ENCODE results near the gene SLC9A9.

The SLC9A9 gene

DNA sequence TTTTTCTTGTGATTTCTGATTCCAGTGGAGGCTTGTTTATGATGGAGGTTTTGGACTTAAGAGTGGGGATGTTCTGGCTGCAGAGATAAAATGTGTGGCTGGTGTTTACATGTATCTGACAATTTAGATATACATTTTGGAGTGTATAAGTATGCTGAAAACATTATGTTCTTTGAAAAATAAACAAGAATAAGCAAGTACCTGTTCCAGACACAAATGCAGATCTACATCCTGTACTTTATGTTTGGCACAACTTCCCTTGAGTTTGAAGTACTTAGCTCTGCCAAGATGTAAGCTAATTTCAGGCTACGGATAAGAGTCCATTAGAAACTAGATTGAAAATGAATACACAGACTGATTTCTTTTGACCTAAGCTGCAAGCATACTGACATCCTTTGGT, 451.5 kb downstream of the SLC9A9 start:
- TF ChIP-seq, protein P1, sequence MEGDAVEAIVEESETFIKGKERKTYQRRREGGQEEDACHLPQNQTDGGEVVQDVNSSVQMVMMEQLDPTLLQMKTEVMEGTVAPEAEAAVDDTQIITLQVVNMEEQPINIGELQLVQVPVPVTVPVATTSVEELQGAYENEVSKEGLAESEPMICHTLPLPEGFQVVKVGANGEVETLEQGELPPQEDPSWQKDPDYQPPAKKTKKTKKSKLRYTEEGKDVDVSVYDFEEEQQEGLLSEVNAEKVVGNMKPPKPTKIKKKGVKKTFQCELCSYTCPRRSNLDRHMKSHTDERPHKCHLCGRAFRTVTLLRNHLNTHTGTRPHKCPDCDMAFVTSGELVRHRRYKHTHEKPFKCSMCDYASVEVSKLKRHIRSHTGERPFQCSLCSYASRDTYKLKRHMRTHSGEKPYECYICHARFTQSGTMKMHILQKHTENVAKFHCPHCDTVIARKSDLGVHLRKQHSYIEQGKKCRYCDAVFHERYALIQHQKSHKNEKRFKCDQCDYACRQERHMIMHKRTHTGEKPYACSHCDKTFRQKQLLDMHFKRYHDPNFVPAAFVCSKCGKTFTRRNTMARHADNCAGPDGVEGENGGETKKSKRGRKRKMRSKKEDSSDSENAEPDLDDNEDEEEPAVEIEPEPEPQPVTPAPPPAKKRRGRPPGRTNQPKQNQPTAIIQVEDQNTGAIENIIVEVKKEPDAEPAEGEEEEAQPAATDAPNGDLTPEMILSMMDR (IDR thresholded peaks at IDR 0.05; ENCODE audit: insufficient read depth, low read length), result no peak
- TF ChIP-seq, protein P2, sequence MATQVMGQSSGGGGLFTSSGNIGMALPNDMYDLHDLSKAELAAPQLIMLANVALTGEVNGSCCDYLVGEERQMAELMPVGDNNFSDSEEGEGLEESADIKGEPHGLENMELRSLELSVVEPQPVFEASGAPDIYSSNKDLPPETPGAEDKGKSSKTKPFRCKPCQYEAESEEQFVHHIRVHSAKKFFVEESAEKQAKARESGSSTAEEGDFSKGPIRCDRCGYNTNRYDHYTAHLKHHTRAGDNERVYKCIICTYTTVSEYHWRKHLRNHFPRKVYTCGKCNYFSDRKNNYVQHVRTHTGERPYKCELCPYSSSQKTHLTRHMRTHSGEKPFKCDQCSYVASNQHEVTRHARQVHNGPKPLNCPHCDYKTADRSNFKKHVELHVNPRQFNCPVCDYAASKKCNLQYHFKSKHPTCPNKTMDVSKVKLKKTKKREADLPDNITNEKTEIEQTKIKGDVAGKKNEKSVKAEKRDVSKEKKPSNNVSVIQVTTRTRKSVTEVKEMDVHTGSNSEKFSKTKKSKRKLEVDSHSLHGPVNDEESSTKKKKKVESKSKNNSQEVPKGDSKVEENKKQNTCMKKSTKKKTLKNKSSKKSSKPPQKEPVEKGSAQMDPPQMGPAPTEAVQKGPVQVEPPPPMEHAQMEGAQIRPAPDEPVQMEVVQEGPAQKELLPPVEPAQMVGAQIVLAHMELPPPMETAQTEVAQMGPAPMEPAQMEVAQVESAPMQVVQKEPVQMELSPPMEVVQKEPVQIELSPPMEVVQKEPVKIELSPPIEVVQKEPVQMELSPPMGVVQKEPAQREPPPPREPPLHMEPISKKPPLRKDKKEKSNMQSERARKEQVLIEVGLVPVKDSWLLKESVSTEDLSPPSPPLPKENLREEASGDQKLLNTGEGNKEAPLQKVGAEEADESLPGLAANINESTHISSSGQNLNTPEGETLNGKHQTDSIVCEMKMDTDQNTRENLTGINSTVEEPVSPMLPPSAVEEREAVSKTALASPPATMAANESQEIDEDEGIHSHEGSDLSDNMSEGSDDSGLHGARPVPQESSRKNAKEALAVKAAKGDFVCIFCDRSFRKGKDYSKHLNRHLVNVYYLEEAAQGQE (IDR thresholded peaks at IDR 0.05; ENCODE audit: insufficient replicate concordance, low read depth), result no peak
- TF ChIP-seq POLR2AphosphoS5 (IDR thresholded peaks at IDR 0.05; ENCODE audit: low read depth), result no peak
- no peak for TF ChIP-seq SPI1 (IDR thresholded peaks at IDR 0.05; ENCODE audit: borderline replicate concordance, low read depth)
- no peak for TF ChIP-seq GABPA (IDR thresholded peaks at IDR 0.05; ENCODE audit: low read depth)
- H3K4me3 ChIP-seq (replicated peaks; ENCODE audit: insufficient read depth, low read length), result no peak overlapping the region
- no peaks in the 10 kb centered on the region for H3K27me3 ChIP-seq (ENCODE audit: insufficient read depth, poor library complexity, severe bottlenecking)
- no peak for DNase-seq (ENCODE audit: low read depth in 1 of 2, low spot score in 1 of 2)
- no peak overlapping the region for H3K27ac ChIP-seq (replicated peaks)

DNA sequence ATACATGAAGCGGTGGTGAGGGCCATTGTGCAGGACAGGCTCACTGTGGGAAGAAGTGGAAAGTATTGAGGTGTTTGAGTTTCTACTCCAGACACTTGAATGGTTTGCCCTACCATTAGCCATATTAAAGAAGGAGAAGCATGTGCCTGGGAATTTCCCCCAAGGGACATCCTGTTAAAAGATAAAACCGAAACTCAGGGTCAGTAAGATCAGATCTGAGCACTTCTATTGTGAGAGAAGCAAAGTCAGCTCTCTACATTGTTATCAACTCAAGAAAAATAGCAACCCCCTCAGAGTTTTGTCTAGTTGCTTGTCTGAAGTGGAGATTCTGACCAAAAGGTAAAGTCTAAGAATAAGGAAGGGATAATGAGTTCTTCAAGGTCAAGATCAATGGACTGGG, 458.9 kb downstream of the SLC9A9 start:
- no peak for DNase-seq (ENCODE audit: low read depth in 1 of 2, low spot score in 1 of 2)
- no peaks in the 10 kb centered on the region for H3K27me3 ChIP-seq (ENCODE audit: insufficient read depth, poor library complexity, severe bottlenecking)
- no peak for TF ChIP-seq SPI1 (IDR thresholded peaks at IDR 0.05; ENCODE audit: borderline replicate concordance, low read depth)
- TF ChIP-seq, protein P2 (IDR thresholded peaks at IDR 0.05; ENCODE audit: insufficient replicate concordance, low read depth), result no peak
- TF ChIP-seq POLR2AphosphoS5 (IDR thresholded peaks at IDR 0.05; ENCODE audit: low read depth), result no peak
- no peak for TF ChIP-seq GABPA (IDR thresholded peaks at IDR 0.05; ENCODE audit: low read depth)
- TF ChIP-seq, protein P1 (IDR thresholded peaks at IDR 0.05; ENCODE audit: insufficient read depth, low read length), result no peak
- H3K4me3 ChIP-seq (replicated peaks; ENCODE audit: insufficient read depth, low read length), result no peak overlapping the region
- no peak overlapping the region for H3K27ac ChIP-seq (replicated peaks)

DNA sequence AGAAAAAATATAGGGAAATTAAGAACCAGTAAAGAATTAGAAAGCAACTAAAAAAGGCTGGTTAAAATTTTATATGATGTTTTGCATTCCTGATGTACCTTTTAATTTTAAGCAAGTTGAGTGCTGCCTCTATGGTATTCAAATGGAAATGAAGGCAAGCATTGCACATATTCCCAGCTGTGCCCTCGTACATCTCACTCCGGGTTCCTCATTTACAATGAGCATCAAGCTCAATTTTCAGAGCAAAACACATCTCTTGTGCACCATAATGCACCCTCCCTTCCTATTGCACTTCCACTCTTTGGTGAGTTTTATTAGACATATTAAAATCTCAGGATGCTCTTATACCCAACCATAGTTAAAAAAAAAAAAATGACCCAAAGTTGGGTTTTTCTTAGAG, 460.8 kb downstream of the SLC9A9 start:
- Histone ChIP-seq H3K4me3 (replicated peaks; ENCODE audit: insufficient read depth, low read length) (no peak overlapping the region), H3K27me3 (ENCODE audit: insufficient read depth, poor library complexity, severe bottlenecking) (no peaks in the 10 kb centered on the region), H3K27ac (replicated peaks) (no peak overlapping the region)
- TF ChIP-seq, protein P2 (IDR thresholded peaks at IDR 0.05; ENCODE audit: insufficient replicate concordance, low read depth), result no peak
- TF ChIP-seq POLR2AphosphoS5 (IDR thresholded peaks at IDR 0.05; ENCODE audit: low read depth), result no peak
- no peak for TF ChIP-seq SPI1 (IDR thresholded peaks at IDR 0.05; ENCODE audit: borderline replicate concordance, low read depth)
- TF ChIP-seq GABPA (IDR thresholded peaks at IDR 0.05; ENCODE audit: low read depth), result no peak
- TF ChIP-seq, protein P1 (IDR thresholded peaks at IDR 0.05; ENCODE audit: insufficient read depth, low read length), result no peak
- DNase-seq (ENCODE audit: low read depth in 1 of 2, low spot score in 1 of 2), result no peak

Data from HL-60 (cell line).